Anterior cingulate cortex (tissue), 58 donors: ENCODE results near the gene IL17B.

ENCODE experiments used
- DNase-seq, 58 donors: peaks; one replicate each; lab custom pipeline; 2025; lab: John Stamatoyannopoulos, UW

The IL17B gene

GRCh38 chr5:149333711-149334443 is 45.2 kb downstream of the IL17B start:
- DNase-seq = no peak

GRCh38 chr5:149328177-149328576 is 50.9 kb downstream of the IL17B start:
- DNase-seq = no peak

GRCh38 chr5:149326611-149327010 is 52.5 kb downstream of the IL17B start:
- DNase-seq = no peak

GRCh38 chr5:149325894-149326293 is 53.2 kb downstream of the IL17B start:
- no peak for DNase-seq

- no peak for DNase-seq
These were observed 53.8 kb downstream of the IL17B start for GRCh38 chr5:149325166-149325735.

- no peak for DNase-seq
These were observed 54.5 kb downstream of the IL17B start for GRCh38 chr5:149324641-149325040.
